ENCODE data around the gene C12orf54. TPM values are rescaled to one million over a fixed set of nuclear protein-coding genes. Genes with fewer than 3 reads are reported as not detected.
"Not testable (repeated sequence)": the region's sequence is repeated elsewhere in the genome, so short reads cannot be mapped to it uniquely, and the experiment has no call there.

The C12orf54 gene
- total and polyA plus RNA-seq, 2 of the 13 experiments (the other 11 are each of a cell fraction or from before 2014, with no cell fraction given) = not detected

- TF ChIP-seq, protein P1, sequence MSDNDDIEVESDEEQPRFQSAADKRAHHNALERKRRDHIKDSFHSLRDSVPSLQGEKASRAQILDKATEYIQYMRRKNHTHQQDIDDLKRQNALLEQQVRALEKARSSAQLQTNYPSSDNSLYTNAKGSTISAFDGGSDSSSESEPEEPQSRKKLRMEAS (IDR thresholded peaks at IDR 0.05) = no peak
- TF ChIP-seq, protein P2, sequence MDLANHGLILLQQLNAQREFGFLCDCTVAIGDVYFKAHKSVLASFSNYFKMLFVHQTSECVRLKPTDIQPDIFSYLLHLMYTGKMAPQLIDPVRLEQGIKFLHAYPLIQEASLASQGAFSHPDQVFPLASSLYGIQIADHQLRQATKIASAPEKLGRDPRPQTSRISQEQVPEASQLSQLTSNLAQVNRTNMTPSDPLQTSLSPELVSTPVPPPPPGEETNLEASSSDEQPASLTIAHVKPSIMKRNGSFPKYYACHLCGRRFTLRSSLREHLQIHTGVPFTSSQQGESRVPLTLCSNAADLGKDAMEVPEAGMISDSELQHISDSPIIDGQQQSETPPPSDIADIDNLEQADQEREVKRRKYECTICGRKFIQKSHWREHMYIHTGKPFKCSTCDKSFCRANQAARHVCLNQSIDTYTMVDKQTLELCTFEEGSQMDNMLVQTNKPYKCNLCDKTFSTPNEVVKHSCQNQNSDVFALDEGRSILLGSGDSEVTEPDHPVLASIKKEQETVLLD (CRISPR knock-in tag; IDR thresholded peaks at IDR 0.05; ENCODE audit: low read depth) = no peak
- TF ChIP-seq, protein P3, sequence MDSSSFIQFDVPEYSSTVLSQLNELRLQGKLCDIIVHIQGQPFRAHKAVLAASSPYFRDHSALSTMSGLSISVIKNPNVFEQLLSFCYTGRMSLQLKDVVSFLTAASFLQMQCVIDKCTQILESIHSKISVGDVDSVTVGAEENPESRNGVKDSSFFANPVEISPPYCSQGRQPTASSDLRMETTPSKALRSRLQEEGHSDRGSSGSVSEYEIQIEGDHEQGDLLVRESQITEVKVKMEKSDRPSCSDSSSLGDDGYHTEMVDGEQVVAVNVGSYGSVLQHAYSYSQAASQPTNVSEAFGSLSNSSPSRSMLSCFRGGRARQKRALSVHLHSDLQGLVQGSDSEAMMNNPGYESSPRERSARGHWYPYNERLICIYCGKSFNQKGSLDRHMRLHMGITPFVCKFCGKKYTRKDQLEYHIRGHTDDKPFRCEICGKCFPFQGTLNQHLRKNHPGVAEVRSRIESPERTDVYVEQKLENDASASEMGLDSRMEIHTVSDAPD (CRISPR knock-in tag; IDR thresholded peaks at IDR 0.05) = no peak
- TF ChIP-seq, protein P4, sequence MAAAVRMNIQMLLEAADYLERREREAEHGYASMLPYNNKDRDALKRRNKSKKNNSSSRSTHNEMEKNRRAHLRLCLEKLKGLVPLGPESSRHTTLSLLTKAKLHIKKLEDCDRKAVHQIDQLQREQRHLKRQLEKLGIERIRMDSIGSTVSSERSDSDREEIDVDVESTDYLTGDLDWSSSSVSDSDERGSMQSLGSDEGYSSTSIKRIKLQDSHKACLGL (CRISPR knock-in tag; IDR thresholded peaks at IDR 0.05) = no peak
These were observed 23.0 kb upstream of the C12orf54 start (continued) for GRCh38 chr12:48459259-48459658.

DNA sequence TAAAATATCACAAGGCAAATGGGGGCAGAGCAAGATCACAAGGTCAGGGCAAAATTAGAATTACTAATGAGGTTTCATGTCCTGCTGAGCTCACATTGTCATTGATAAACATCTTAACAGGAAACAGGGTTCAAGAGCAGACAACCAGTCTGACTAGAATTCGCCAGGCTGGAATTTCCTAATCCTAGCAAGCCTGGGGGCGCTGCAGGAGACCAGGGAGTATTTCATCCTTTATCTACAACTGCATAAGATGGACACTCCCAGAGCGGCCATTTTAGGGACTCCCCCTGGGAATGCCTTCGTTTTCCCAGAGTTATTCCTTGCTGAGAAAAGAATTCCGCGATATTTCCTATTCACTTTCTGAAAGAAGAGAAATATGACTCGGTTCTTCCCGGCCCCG lies 13.3 kb upstream of the C12orf54 start:
- H3K27me3 ChIP-seq (ENCODE audit: control insufficient read depth in 1 of 2, insufficient read depth in 2 of 2, low read length in 2 of 2); DNase-seq (ENCODE audit: low spot score); intact Hi-C loops (cut with micrococcal nuclease; ENCODE audit: unreplicated experiment); ATAC-seq; BruUV-seq (replicated peaks); CTCF ChIA-PET (ENCODE audit: low intra/inter-chr PET ratio, low total read pairs); H3K4me1 ChIP-seq (ENCODE audit: insufficient read depth, low read length); H4K20me1 ChIP-seq (ENCODE audit: insufficient read depth, low read length); H2AFZ ChIP-seq (ENCODE audit: low read length); in situ Hi-C loops (cut with HindIII; ENCODE audit: extremely low pct_ligation_motif_present, low pct_unique_long_range_greater_than_20kb); POLR2A ChIA-PET; H3K4me3 ChIP-seq (replicated peaks in 1 of 3; ENCODE audit: insufficient read depth in 1 of 3, low read depth in 2 of 3, low read length in 3 of 3); H3K79me2 ChIP-seq (ENCODE audit: insufficient read depth, low read length); H3K36me3 ChIP-seq (replicated peaks in 1 of 2; ENCODE audit: control insufficient read depth in 1 of 2, insufficient read depth in 2 of 2, low read length in 2 of 2); H3K9me3 ChIP-seq (ENCODE audit: low read length); H3K9ac ChIP-seq (ENCODE audit: insufficient read depth, low read depth, low read length); H3K27ac ChIP-seq (ENCODE audit: extremely low read length, insufficient read depth, low read length); FAIRE-seq; H3K4me2 ChIP-seq (ENCODE audit: low read depth, low read length): not testable (repeated sequence)
- 15% methylated on average over 7 of the region's 9 CpGs for WGBS (ENCODE audit: low lambda C conversion rate)
